Measurements from ENCODE around the gene LRRC3C. TPM values are rescaled to one million over a fixed set of nuclear protein-coding genes. Genes with fewer than 3 reads are reported as not detected.

Gene LRRC3C
- total RNA-seq, 1 donor from 2014 or later, result not detected

- Mint-ChIP-seq H3K4me3 (ENCODE audit: low read depth) (no peak overlapping the region), H3K36me3 (ENCODE audit: insufficient read depth) (no peaks in the 10 kb centered on the region)
Observed at GRCh38 chr17:39937447-39937846, 9.9 kb downstream of the LRRC3C start.

GRCh38 chr17:39938140-39938869, 10.8 kb downstream of the LRRC3C start:
- Mint-ChIP-seq H3K36me3 (ENCODE audit: insufficient read depth) (no peaks in the 10 kb centered on the region), H3K27me3 (peaks cover 5% of the 10 kb centered on the region), H3K4me3 (ENCODE audit: low read depth) (no peak overlapping the region), H3K9me3 (ENCODE audit: low read depth) (no peaks in the 10 kb centered on the region), H3K4me1 (ENCODE audit: low read depth) (peaks cover 7% of the 10 kb centered on the region), H3K27ac (no peak overlapping the region)
- no peak for TF ChIP-seq CTCF (IDR thresholded peaks at IDR 0.05; ENCODE audit: unreplicated experiment)
- no peak for DNase-seq (ENCODE audit: low spot score, unreplicated experiment)

More at GRCh38 chr17:39937447-39937846, 9.9 kb downstream of the LRRC3C start:
- no peak for TF ChIP-seq CTCF (IDR thresholded peaks at IDR 0.05; ENCODE audit: unreplicated experiment)
- peaks cover 7% of the 10 kb centered on the region for H3K4me1 Mint-ChIP-seq (ENCODE audit: low read depth)
- peaks cover 4% of the 10 kb centered on the region for H3K27me3 Mint-ChIP-seq
- H3K9me3 Mint-ChIP-seq (ENCODE audit: low read depth), result no peaks in the 10 kb centered on the region
- no peak for DNase-seq (ENCODE audit: low spot score, unreplicated experiment)
- H3K27ac Mint-ChIP-seq, result no peak overlapping the region

- H3K36me3 Mint-ChIP-seq (ENCODE audit: insufficient read depth), result no peaks in the 10 kb centered on the region
- no peak overlapping the region for H3K27ac Mint-ChIP-seq
- no peak for DNase-seq (ENCODE audit: low spot score, unreplicated experiment)
- H3K4me3 Mint-ChIP-seq (ENCODE audit: low read depth), result no peak overlapping the region
- H3K9me3 Mint-ChIP-seq (ENCODE audit: low read depth), result no peaks in the 10 kb centered on the region
- H3K4me1 Mint-ChIP-seq (ENCODE audit: low read depth), result peaks cover 6% of the 10 kb centered on the region
- peaks cover 5% of the 10 kb centered on the region for H3K27me3 Mint-ChIP-seq
- TF ChIP-seq CTCF (IDR thresholded peaks at IDR 0.05; ENCODE audit: unreplicated experiment), result no peak
Observed at GRCh38 chr17:39939106-39939505, 11.6 kb downstream of the LRRC3C start.

- Mint-ChIP-seq H3K4me1 (ENCODE audit: low read depth) (peaks cover 2% of the 10 kb centered on the region), H3K27ac (no peak overlapping the region), H3K9me3 (ENCODE audit: low read depth) (no peaks in the 10 kb centered on the region), H3K27me3 (peaks cover 5% of the 10 kb centered on the region), H3K36me3 (ENCODE audit: insufficient read depth) (no peaks in the 10 kb centered on the region), H3K4me3 (ENCODE audit: low read depth) (no peak overlapping the region)
- peak; percentile 39 for TF ChIP-seq CTCF (IDR thresholded peaks at IDR 0.05; ENCODE audit: unreplicated experiment)
- DNase-seq (ENCODE audit: low spot score, unreplicated experiment), result no peak
Observed at GRCh38 chr17:39939588-39940419, 12.3 kb downstream of the LRRC3C start.

GRCh38 chr17:39943702-39944392, 16.3 kb downstream of the LRRC3C start:
- no peak overlapping the region for H3K4me3 Mint-ChIP-seq (ENCODE audit: low read depth)
- DNase-seq (ENCODE audit: low spot score, unreplicated experiment), result no peak
- H3K4me1 Mint-ChIP-seq (ENCODE audit: low read depth), result peaks cover 5% of the 10 kb centered on the region
- no peak for TF ChIP-seq CTCF (IDR thresholded peaks at IDR 0.05; ENCODE audit: unreplicated experiment)
- peaks cover 5% of the 10 kb centered on the region for H3K27me3 Mint-ChIP-seq
- no peak overlapping the region for H3K27ac Mint-ChIP-seq
- no peaks in the 10 kb centered on the region for H3K9me3 Mint-ChIP-seq (ENCODE audit: low read depth)
- no peaks in the 10 kb centered on the region for H3K36me3 Mint-ChIP-seq (ENCODE audit: insufficient read depth)
